PC-3 (cell line): ENCODE data around the gene MID1IP1.

Experiments
- CTCF ChIP-seq: fragments of 300-600 bp; sonication (generic); conservative IDR thresholded peaks from 2 replicates; pipeline ENCODE4 v1.5.1; 2017; ENCODE audit warnings: antibody characterized with exemption, low read depth, mild to moderate bottlenecking, low read length
- EZH2 ChIP-seq: fragments of 300-600 bp; sonication (generic); IDR thresholded peaks from one replicate; pipeline ENCODE4 v1.6.1; 2017; ENCODE audit warnings: antibody characterized with exemption, mild to moderate bottlenecking, low read length; ENCODE audit not compliant: unreplicated experiment
- EZH2phosphoT487 ChIP-seq: fragments of 300-600 bp; sonication (generic); IDR thresholded peaks from 2 replicates; pipeline ENCODE4 v1.6.1; 2018; ENCODE audit warnings: mild to moderate bottlenecking, antibody characterized with exemption, low read length, borderline replicate concordance

GRCh38 chrX:38799995-38800580 is 1.2 kb upstream of the MID1IP1 start:
- peak; percentile 35; the same call in 1 of the 2 replicates for TF ChIP-seq CTCF
- TF ChIP-seq EZH2phosphoT487, result no peak
- no peak for TF ChIP-seq EZH2
